GM18907 (cell line): ENCODE measurements around the gene KIR3DL2.
"Not testable (repeated sequence)": the region's sequence is repeated elsewhere in the genome, so short reads cannot be mapped to it uniquely, and the experiment has no call there.

Experiments used
- ATAC-seq: cut with Tn5 transposase; IDR thresholded peaks from one replicate; pipeline ENCODE4 v1.9.1; 2021; ENCODE audit warnings: mild to moderate bottlenecking, moderate library complexity; ENCODE audit not compliant: unreplicated experiment

Gene KIR3DL2

DNA sequence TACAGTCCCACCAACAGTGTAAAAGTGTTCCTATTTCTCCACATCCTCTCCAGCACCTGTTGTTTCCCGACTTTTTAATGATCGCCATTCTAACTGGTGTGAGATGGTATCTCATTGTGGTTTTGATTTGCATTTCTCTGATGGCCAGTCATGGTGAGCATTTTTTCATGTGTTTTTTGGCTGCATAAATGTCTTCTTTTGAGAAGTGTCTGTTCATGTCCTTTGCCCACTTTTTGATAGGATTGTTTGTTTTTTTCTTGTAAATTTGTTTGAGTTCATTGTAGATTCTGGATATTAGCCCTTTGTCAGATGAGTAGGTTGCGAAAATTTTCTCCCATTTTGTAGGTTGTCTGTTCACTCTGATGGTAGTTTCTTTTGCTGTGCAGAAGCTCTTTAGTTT is 13.2 kb downstream of the KIR3DL2 start:
- not testable (repeated sequence) for ATAC-seq

DNA sequence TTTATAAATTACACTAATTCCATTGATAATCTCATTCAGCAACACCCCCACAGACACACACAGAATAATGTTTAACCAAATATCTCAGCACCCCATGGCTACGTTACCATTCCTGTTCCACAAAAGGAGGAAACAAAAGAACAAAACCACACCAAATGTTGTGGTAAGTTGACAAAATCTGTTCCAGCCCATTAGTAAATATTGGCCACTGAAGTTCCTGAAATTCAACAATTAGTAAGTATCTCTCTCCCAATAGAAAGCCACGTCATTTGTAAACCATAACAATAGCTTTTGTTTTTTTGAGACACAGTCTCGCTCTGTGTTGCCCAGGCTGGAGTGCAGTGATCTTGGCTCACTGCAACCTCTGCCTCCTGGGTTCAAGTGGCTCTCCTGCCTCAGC is 21.5 kb downstream of the KIR3DL2 start:
- no peak for ATAC-seq

DNA sequence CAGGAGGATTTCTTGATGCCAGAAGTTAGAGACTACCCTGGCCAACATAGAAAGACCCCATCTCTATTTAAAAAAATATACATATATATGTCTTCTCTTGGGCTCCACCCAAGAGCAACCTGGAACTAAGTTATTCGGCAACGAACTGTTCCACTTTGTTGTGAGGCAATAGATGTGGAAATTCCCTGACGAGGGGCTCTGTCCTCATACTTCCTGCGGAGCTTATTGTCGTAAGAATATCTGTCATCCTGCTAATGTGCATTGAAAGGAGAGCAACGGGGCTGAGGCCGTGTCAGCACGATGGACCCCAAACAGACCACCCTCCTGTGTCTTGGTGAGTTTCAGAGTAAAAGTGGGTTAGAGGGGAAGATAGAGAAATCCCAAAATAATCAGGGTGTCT is 23.7 kb downstream of the KIR3DL2 start, which contains the start of gene FCAR:
Gene FCAR, plus strand, starts transcription at position 246 of the 400 bp plus-strand sequence. Its CDS starts 55 bp downstream, at position 301.
- ATAC-seq: no peak

GRCh38 chr19:54875506-54875905 is 25.3 kb downstream of the KIR3DL2 start:
- ATAC-seq: no peak

DNA sequence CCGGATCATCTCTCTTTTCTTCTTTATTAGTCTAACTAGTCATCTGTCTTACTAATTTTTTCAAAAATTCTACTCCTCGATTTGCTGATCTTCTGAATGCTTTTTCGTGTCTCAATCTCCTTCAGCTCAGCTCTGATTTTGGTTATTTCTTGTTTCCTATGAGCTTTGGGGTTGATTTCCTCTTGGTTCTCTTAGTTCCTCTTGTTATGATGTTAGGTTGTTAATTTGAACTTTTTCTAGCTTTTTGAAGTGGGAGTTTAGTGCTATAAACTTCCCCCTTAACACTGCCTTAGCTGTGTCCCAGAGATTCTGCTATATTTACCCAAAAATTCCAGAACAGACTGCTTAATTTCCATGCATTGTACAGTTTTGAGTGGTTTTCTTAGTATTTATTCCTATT is 27.2 kb downstream of the KIR3DL2 start:
- no peak for ATAC-seq

DNA sequence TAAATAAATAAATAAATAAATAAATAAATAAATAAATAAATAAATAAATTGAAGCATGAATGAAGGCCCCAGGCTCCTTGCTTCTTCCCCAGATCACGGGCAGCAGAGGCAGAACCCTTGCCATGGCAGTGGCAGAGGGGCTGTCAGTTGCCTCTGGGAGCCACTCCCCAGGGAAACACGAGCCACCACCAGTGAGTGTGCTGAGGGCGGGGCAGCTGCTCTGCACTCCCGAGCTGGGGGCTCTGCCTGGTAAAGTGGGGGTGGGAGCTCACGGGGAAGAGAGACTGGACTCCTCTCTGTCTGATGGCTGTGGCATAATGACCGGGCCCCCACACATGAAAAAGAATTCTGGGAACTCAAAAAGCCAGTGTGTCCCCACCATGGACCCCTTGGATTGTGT is 31.6 kb downstream of the KIR3DL2 start:
- ATAC-seq: no peak

DNA sequence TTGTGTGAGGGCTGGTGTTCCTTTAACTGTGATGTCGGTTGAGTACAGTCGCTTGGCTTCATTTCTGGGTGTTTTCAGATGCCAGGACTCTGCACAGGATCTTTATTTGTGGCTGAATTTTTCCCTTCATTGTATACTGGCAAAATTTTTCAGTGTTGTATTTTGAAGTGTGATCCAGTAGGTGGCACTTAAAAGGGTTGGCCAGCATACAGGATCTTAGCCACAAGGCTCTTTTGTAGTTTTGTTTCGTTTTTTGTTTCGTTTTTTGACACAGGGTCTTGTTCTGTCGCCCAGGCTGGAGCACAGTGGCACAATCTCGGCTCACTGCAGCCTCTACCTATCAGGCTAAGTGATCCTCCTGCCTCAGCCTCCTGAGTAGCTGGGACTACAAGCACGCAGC is 32.5 kb downstream of the KIR3DL2 start:
- ATAC-seq: no peak

DNA sequence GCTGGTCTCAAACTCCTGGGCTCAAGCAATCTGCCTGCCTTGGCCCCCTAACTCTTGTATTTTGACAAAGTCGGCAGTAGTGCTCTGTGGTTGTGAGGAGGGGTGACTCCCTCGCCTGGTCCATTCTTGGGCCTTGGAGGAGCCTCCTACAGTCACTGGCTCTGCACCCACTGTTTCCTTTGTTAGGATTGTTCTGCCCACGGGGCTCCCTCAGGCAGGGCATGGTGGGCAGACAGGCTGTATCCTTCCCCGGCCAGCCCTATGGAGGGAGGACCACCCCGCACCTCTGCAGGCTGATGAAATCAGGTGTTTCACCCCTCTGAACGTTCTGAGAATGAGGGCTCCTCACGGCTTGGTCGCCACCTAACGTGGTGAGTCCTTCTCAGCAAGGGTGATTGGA is 33.0 kb downstream of the KIR3DL2 start:
- ATAC-seq: no peak

GRCh38 chr19:54888239-54888638 is 38.0 kb downstream of the KIR3DL2 start:
- no peak for ATAC-seq

DNA sequence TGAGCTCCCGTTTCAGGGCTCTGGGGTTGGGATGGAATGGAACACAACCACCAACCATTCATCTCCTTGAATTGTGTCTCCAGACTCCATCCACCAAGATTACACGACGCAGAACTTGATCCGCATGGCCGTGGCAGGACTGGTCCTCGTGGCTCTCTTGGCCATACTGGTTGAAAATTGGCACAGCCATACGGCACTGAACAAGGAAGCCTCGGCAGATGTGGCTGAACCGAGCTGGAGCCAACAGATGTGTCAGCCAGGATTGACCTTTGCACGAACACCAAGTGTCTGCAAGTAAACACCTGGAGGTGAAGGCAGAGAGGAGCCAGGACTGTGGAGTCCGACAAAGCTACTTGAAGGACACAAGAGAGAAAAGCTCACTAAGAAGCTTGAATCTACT is 39.3 kb downstream of the KIR3DL2 start:
- ATAC-seq: no peak

DNA sequence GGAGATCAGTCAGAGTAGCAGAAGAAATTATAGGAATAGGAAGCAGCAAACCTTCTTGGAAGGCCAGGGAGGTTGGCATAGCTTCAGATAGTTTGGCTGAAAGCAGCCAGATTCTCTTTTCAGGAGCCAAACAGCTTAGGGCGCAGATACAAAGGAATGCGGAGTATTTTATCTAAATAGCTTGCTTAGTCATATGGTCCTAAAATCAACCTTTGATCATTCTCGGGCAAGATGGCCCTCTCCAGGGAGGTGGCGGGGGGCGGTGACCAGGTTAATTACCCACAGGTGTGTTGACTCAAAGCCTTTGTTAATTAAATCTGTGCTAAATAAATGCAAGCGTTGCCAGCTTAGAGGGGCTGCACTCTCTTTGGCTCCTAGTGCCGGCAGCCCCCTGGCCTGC is 43.2 kb downstream of the KIR3DL2 start:
- no peak for ATAC-seq

DNA sequence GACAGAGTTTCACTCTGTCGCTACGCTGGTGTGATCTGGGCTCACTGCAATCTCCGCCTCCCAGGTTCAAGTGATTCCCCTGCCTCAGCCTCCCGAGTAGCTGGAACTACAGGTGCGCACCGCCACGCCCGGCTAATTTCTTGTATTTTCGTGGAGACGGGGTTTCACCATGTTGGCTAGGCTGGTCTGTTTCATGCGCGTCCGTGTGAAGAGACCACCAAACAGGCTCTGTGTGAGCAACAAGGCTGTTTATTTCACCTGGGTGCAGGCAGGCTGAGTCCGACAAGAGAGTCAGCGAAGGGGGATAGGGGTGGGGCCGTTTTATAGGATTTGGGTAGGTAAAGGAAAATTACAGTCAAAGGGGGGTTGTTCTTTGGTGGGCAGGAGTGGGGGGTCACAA is 43.9 kb downstream of the KIR3DL2 start:
- not testable (repeated sequence) for ATAC-seq

DNA sequence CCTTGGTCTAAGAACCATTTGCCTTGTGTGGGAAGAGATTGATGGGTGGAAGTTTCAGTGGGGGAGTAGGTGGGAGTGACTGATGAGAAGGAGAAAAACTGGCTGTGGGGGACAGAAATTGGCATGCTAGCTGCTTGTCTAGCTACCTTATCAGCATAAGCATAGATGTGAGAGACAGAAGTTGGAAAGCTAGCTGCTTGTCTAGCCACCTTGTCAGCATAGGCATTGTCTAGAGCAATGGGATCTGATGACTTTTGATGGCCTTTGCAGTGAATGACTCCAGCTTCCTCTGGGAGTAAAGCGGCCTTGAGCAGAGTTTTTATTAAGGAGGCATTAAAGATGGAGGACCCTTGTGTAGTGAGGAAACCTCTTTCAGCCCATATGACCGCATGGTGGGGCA is 45.8 kb downstream of the KIR3DL2 start:
- no peak for ATAC-seq

DNA sequence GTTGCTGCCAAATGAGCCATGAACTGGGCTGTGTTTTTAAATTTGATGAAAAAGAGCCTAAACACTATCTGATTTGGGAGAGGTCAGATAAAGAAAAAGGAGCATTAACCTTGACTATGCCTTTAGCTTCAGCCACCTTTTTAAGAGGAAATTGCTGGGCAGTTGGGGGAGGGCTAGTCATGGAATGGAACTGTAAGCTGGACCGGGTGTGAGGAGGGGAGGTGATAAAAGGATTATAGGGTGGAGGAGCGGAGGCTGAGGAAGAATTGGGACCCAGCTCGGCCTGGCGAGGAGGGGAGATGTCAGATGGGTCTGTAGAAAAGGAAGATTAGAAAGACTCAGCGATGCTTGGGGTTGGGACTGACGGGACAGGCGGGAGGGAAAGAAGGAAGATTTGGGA is 48.4 kb downstream of the KIR3DL2 start:
- ATAC-seq: not testable (repeated sequence)

- not testable (repeated sequence) for ATAC-seq
Observed at GRCh38 chr19:54899646-54900045, 49.4 kb downstream of the KIR3DL2 start.

GRCh38 chr19:54901153-54901552 is 50.9 kb downstream of the KIR3DL2 start:
- not testable (repeated sequence) for ATAC-seq

- no peak for ATAC-seq
Observed at GRCh38 chr19:54902061-54902460, 51.8 kb downstream of the KIR3DL2 start.

GRCh38 chr19:54903303-54903702 is 53.1 kb downstream of the KIR3DL2 start:
- no peak for ATAC-seq

DNA sequence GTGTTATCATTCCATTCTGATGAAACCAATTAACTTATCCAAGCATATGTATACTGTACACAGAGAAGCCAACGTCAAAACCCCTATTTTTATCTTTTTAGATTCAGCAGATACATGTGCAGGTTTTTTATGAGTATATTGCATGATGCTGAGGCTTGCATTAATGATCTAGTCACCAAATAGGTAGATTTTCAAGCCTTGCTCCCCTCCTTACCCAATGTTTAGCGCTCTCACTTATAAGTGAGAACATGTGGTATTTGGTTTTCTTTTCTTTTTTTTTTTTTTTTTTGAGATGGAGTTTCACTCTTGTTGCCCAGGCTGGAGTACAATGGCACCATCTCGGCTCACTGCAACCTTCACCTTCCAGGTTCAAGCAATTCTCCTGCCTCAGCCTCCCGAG is 54.0 kb downstream of the KIR3DL2 start:
- ATAC-seq: not testable (repeated sequence)

- ATAC-seq: no peak
Observed at GRCh38 chr19:54905421-54905802, 55.2 kb downstream of the KIR3DL2 start.

DNA sequence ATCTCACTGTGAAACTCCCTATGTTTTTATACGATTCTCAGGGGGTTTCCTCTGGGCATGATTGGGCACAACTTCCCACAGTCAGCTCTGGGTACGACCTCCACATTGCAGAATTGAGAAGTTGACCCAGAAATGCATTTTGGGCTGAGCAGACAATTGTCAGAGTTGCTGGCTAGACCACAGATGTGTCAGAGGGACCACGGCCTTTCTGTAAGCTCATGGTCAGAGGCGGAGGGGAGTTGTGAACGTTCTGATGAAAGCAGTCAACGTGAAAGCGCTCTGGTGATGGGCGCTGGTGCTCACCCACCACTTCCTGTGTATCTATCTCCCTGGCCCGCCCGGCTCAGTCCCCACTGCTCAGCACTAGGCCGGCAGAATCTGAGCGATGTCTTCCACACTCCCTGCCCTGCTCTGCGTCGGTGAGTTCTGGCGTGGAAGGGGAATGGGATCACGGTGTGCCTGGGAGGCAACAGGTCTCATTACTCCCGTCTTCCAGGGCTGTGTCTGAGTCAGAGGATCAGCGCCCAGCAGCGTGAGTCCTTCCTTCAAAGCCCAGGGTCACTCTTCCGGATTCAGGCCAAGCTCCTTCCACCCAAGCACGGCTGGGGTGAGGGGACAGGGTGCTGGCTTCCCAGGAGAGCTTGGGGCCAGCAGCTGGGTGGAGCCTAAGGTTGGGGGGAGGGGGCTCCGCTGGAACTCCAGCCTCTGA is 55.7 kb downstream of the KIR3DL2 start, which contains the start of gene NCR1:
Gene NCR1, plus strand, starts transcription at position 346 of the 709 bp plus-strand sequence. Its CDS starts 40 bp downstream, at position 386.
- ATAC-seq: no peak

GRCh38 chr19:54906819-54907218 is 56.6 kb downstream of the KIR3DL2 start:
- ATAC-seq: no peak

- not testable (repeated sequence) for ATAC-seq
Observed at GRCh38 chr19:54907899-54908298, 57.7 kb downstream of the KIR3DL2 start.
